HG03521 (cell line): ENCODE results near the gene ABCG1.

Source experiments
- ATAC-seq: cut with Tn5 transposase; IDR thresholded peaks from one replicate; pipeline ENCODE4 v1.9.1; 2021; ENCODE audit warnings: mild to moderate bottlenecking, moderate library complexity; ENCODE audit not compliant: unreplicated experiment

Gene ABCG1

GRCh38 chr21:42191696-42192595, 27.0 kb upstream of the ABCG1 start:
- ATAC-seq: no peak

GRCh38 chr21:42193131-42193671, 25.7 kb upstream of the ABCG1 start:
- no peak for ATAC-seq

GRCh38 chr21:42193721-42194120, 25.2 kb upstream of the ABCG1 start:
- ATAC-seq: no peak

GRCh38 chr21:42194863-42195262, 24.1 kb upstream of the ABCG1 start:
- ATAC-seq: no peak

GRCh38 chr21:42195378-42196031, 23.4 kb upstream of the ABCG1 start:
- no peak for ATAC-seq

GRCh38 chr21:42198929-42199867, 19.7 kb upstream of the ABCG1 start:
- no peak for ATAC-seq

GRCh38 chr21:42199868-42200463, 19.0 kb upstream of the ABCG1 start:
- ATAC-seq: no peak

GRCh38 chr21:42200906-42201614, 17.9 kb upstream of the ABCG1 start:
- no peak for ATAC-seq

GRCh38 chr21:42201615-42202161, 17.3 kb upstream of the ABCG1 start:
- no peak for ATAC-seq

- no peak for ATAC-seq
Measured at GRCh38 chr21:42202321-42202720, 16.6 kb upstream of the ABCG1 start.

GRCh38 chr21:42203321-42203720, 15.6 kb upstream of the ABCG1 start:
- ATAC-seq: no peak

- no peak for ATAC-seq
Measured at GRCh38 chr21:42203936-42204335, 15.0 kb upstream of the ABCG1 start.

- no peak for ATAC-seq
Measured at GRCh38 chr21:42207426-42207825, 11.5 kb upstream of the ABCG1 start.

- no peak for ATAC-seq
Measured at GRCh38 chr21:42208036-42208435, 10.9 kb upstream of the ABCG1 start.

GRCh38 chr21:42208801-42209490, 10.0 kb upstream of the ABCG1 start:
- no peak for ATAC-seq

GRCh38 chr21:42209801-42210479, 9.0 kb upstream of the ABCG1 start:
- no peak for ATAC-seq

GRCh38 chr21:42212266-42212665, 6.7 kb upstream of the ABCG1 start:
- ATAC-seq: no peak

- ATAC-seq: no peak
Measured at GRCh38 chr21:42213082-42213774, 5.7 kb upstream of the ABCG1 start.
